ENCODE measurements around the gene INPP5D. TPM values are rescaled to one million over a fixed set of nuclear protein-coding genes. Genes with fewer than 3 reads are reported as not detected.
A peak's percentile ranks its signal among the peaks of the same experiment; 100 is the strongest.

Gene INPP5D
- total RNA-seq, 1 experiment from 2014 or later, result 12.7 TPM

- Histone ChIP-seq H3K79me1 (ENCODE audit: insufficient read depth, low read depth, low read length, poor library complexity, severe bottlenecking) (no peaks in the 10 kb centered on the region), H3K27me3 (ENCODE audit: insufficient read depth, low read length) (no peaks in the 10 kb centered on the region)
- H3K4me3 Mint-ChIP-seq, result no peak overlapping the region
These were observed 150.1 kb downstream of the INPP5D start for GRCh38 chr2:233210281-233210680.

More at GRCh38 chr2:233210281-233210680, 150.1 kb downstream of the INPP5D start:
- Mint-ChIP-seq H3K27ac (peak overlapping the region in 2 of 3 experiments; percentile 8 to 72; a peak in 2 of 7 replicates), H3K9me3 (no peaks in the 10 kb centered on the region; a peak in 1 of 5 replicates), H3K27me3 (ENCODE audit: low read depth) (peaks cover 4% of the 10 kb centered on the region), H3K4me1 (peaks cover 40 to 41% of the 10 kb centered on the region in 2 experiments), H3K36me3 (ENCODE audit: insufficient read depth in 1 of 3, low read depth in 3 of 3) (peaks cover 0 to 2% (median 0%) of the 10 kb centered on the region in 3 experiments; a peak in 2 of 7 replicates)
- no peak for DNase-seq
- Histone ChIP-seq H2AK5ac (ENCODE audit: insufficient read length, low read length) (no peak overlapping the region), H3K23me2 (ENCODE audit: insufficient read length, low read depth, low read length, poor library complexity, severe bottlenecking) (no peaks in the 10 kb centered on the region), H3K4me2 (ENCODE audit: insufficient read depth, insufficient read length, low read length) (no peak overlapping the region), H3K9ac (ENCODE audit: extremely low read depth, insufficient read length, low read length) (no peak overlapping the region), H4K8ac (replicated peaks; ENCODE audit: insufficient read length, low read depth, low read length) (no peak overlapping the region), H3K14ac (ENCODE audit: insufficient read depth, low read length) (no peak overlapping the region), H3K4me1 (ENCODE audit: insufficient read depth, low read length) (peaks cover 8% of the 10 kb centered on the region; the same call in 1 of the 2 replicates), H3K9me3 (ENCODE audit: control insufficient read depth, low read depth, low read length) (no peaks in the 10 kb centered on the region), H2BK12ac (ENCODE audit: insufficient read length, low read depth, low read length) (no peak overlapping the region), H4K20me1 (ENCODE audit: control insufficient read depth, insufficient read depth, insufficient read length) (no peaks in the 10 kb centered on the region), H3K56ac (ENCODE audit: insufficient read length, low read depth, low read length) (no peak overlapping the region), H3K4ac (ENCODE audit: low read depth, low read length) (no peak overlapping the region), H3K23ac (ENCODE audit: insufficient read length, low read depth, low read length) (no peak overlapping the region), H3K18ac (ENCODE audit: insufficient read length, low read depth, low read length) (no peak overlapping the region), H2AFZ (ENCODE audit: low read length) (no peak overlapping the region), H2BK120ac (ENCODE audit: low read depth, low read length, poor library complexity, severe bottlenecking) (no peak overlapping the region), H3K27ac (ENCODE audit: insufficient read length, low read depth, low read length) (no peak overlapping the region), H3T11ph (ENCODE audit: low read length) (no peak overlapping the region), H2BK20ac (ENCODE audit: low read depth, low read length, poor library complexity, severe bottlenecking) (no peak overlapping the region), H2BK15ac (ENCODE audit: low read depth, low read length) (no peak overlapping the region), H3K79me2 (ENCODE audit: insufficient read depth, low read length) (no peaks in the 10 kb centered on the region), H4K5ac (ENCODE audit: insufficient read length, low read depth, low read length) (no peak overlapping the region), H2BK5ac (ENCODE audit: insufficient read length, low read length) (no peak overlapping the region), H4K91ac (ENCODE audit: insufficient read length, low read depth, low read length) (no peak overlapping the region)
- WGBS (ENCODE audit: extremely low coverage, insufficient read length, low lambda C conversion rate), result no CpG with 5 or more reads among the region's 8 CpGs
- TF ChIP-seq CTCF (conservative IDR thresholded peaks at IDR 0.05), result no peak
